T47D (cell line): ENCODE data around the gene PARVG.

Experiments
- DNase-seq, 2 experiments: peaks; one replicate each; pipeline versions ENCODE4 v3.0.0 to v3.0.0-alpha.2; 2011 to 2012; ENCODE audit warnings: low read depth in 1 of 2, low spot score in 1 of 2
- JUND ChIP-seq: IDR thresholded peaks from 2 replicates; pipeline ENCODE4 v1.6.1; 2012; ENCODE audit warnings: low read depth
- in situ Hi-C: cut with HindIII; loops from 2 replicates; pipeline ENCODE4 v1.10.0; 2016; ENCODE audit warnings: low sequenced_read_pairs, low pct_unique_long_range_greater_than_20kb

Gene PARVG

DNA sequence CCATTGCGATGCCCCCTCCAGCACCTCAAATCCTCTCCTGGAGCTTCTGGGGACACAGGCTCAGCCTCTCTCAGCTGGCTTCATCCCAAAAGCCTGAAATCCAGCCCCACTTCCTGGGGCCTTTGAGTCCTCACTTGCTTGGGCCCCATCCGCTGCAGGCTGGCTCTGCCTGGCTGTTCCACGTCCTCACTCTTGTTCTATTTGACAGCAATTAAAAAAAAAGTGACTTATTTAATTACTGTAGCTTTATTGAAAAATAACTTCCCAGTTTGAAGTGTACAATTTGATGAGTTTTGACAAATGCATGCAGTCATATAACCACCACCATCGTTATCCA lies 27.2 kb downstream of the PARVG start:
- in situ Hi-C loops, result no loop called here
- no peak for DNase-seq
- TF ChIP-seq JUND, result no peak

DNA sequence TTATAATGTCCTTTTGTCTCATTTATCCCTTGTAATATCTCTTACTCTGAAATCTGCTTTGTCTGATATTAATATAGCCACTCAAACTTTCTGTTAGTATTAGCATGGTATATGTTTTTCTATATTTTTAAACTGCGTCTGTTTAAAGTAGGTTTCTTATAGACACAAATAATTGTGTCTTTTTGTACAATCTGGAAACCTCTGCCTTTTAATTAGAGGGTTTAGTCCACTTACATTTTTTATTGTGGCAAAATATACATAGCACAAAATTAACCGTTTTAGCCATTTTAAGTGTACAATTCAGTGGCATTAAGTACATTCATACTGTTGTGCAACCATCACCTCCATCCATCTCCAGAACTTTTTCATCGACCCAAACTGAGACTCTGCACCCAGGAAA lies 28.6 kb downstream of the PARVG start:
- no peak for DNase-seq
- no peak for TF ChIP-seq JUND
- in situ Hi-C loops, result no loop called here

DNA sequence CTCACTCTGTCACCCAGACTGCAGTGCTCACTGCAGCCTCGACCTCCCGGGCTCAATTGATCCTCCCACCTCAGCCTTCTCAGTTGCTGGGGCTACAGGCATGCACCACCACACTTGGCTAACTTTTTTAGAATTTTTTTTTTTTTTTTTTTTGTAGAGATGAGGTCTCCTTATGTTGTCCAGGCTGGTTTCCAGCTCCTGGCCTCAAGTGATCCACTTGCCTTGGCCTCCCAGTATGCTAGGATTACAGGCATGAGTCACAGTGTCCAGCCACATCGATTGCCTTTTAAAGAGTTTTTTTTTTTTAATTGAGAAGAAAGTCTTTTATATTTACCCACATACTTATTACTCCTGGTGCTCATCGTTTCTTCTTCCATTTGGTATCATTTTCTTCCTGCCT lies 30.0 kb downstream of the PARVG start:
- in situ Hi-C loops, result no loop called here
- DNase-seq, result no peak
- no peak for TF ChIP-seq JUND

DNA sequence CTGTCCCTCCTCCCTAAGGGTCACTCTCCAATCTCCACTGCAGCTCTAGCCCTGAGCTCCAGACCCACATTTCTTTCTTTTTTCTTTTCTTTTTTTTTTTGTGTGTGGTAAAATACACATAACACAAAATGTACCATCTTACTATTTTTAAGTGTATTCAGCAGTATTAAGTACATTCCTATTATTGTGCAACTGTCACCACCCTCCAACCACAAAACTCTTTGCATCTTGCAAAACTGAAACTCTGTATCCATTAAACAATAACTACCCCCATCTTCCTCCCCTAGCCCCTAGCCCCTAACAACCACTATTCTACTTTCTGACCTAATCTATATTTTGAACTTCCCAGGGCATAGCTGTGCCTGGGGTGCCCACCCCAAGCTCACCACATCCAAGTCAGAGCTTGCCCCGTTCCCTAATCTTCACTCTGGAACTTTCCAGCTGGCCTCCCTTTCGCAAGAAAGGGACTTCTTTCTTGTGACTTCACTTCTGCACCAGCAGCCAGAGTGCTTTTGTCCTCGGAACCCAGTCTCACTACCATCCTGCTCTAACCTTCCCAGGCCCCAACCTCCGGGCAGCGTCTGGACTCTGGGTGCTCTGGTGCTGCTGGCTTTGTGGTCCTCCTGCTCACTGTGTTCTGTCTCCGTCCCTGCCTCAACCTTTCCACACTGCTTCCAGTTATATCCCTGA lies 30.7 kb downstream of the PARVG start:
- DNase-seq, result no peak
- no peak for TF ChIP-seq JUND
- in situ Hi-C loops, result no loop called here

DNA sequence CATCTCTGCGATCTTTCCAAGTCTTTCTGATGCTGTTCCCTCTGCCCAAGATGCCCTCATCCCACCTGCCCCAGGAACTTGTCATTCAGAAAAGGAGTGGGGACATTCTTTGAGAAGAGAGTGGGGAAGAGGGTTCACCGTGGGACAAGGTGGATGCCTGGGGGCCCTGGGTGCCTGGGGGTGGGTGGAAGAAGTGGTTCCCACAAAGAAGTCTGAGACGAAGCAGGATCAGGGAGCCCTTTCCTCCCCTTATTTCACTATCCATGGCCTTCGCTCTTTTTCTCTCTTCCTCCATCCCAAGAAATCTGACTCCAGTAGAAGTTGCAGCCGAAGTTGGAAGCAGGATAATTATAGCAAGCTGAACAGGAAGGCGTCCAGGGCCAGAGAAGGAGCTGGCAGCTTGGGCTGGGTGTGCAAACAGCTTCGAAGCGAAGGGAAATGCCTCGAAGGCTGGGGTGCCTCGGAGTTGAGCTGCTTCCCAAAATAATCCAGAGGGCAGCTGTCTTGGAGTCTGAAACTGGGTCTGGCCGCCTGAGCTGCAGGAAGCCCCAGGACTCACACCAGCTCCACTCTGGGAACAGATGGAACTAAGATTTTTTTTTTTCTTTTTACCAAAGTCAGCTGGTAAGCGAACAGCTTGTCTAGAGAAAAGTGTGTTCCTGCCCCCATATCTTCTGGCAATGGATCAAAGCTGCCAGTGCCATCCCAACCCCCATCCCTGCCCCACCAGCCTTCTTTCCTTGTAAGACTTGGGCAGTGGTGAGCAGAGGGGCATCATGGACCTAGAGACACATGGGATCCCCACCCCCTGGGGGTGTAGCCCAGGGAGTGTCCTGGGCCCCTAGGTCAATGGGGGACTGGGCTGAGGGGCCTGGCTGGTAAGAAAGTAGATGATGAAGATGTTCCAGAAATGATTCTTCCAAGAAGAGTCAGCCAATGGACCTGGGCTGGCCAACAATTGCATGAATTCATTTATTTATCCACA lies 31.5 kb downstream of the PARVG start:
- no peak for TF ChIP-seq JUND
- no peak for DNase-seq
- in situ Hi-C loops, result no loop called here

DNA sequence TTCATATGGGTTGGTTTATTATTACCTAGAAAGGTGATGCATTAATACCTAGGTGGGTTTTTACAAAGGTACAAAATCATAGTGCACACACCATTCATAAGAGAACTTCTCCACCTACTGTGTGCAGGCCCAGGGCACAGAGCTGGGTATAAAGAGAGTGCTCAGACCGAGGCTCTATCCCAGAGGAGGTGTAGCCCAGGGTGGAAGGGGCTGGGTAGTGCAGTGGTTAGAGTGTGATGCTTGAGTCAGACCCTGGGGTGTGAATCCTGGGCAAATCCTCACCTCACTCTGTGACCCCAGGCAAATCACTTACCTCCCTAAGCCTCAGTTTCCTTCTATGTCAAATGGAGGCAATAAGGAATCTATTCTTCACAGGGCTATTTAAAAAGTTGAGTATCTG lies 32.2 kb downstream of the PARVG start:
- DNase-seq, result no peak
- in situ Hi-C loops, result no loop called here
- no peak for TF ChIP-seq JUND

DNA sequence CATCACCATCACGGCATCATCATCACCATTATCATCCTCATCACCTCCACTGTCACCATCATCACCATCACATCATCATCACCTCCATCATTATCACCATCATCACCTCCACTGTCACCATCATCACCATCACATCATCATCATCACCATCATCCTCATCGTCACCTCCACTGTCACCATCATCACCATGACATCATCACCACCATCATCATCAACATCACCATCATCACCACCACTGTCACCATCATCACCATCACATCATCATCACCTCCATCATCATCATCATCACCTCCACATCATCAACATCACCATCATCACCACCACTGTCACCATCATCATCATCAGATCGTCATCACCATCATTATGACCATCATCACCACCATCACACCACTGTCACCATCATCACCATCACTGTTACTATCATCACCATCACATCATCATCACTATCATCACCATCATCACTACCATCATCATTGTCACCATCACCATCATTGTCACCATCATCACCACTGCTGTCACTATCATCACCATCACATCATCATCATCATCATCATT lies 32.8 kb downstream of the PARVG start:
- TF ChIP-seq JUND, result no peak
- in situ Hi-C loops, result no loop called here
- no peak for DNase-seq

DNA sequence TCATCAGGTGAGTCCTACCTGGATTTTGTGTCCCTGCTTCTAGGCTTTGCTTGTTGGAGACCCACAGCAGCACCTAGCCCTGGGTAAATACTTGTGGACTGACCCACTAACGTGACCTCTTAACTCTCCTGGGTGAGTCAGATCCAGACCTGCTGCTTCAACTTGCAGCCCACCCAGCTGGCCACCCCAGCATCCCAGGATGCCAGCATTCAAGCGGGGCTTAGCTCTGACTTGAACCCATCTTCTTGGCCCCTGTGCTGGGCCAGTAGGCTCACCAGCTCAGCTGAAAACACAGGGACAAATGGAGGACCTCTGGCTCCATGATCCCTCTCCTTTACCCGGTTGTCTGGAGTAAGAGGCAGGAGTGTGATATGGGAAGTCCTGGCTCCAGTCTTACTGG lies 33.5 kb downstream of the PARVG start:
- TF ChIP-seq JUND, result no peak

DNA sequence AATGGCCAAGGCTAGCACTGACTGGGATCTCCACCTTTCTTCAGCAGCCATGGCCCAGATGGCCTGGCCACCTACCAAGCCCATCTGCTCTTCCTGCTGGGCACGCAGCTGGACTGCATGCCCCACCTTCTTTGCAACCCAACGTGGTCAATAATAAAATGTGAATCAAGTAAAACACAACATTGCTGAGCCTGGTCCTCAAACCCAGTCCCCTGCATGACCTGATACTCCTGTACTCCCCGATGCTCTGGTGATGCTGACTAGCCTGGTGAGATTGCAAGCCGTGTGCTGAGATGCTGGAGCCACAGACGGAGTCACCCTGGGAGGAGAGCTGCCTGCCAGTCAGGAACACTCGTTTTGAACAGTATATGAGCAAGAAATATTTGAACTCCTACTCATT lies 34.0 kb downstream of the PARVG start:
- DNase-seq, result no peak
- in situ Hi-C loops, result no loop called here
- TF ChIP-seq JUND, result no peak

More for the DNA sequence above, 33.5 kb downstream of the PARVG start:
- DNase-seq, result no peak
- in situ Hi-C loops, result no loop called here

DNA sequence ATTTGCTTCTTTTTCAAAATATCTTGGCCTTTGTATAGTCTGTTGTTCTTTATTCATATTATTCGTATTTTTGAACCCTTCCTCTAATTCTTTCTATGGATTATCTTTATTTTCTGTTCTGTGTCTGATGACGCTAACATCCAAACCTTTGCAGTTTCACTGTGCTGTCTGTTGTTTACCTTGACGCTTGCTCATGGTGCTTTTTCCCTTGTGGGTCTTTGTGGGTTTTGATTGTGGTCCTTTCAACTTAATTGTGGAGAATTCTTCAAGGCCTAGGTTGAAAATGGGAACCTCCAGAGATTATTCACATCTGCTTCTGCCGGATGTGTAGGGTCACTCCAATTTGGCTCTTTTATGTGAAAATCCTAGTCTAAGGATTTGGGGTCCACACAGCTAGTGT lies 34.6 kb downstream of the PARVG start:
- DNase-seq, result no peak
- in situ Hi-C loops, result no loop called here
- TF ChIP-seq JUND, result no peak

DNA sequence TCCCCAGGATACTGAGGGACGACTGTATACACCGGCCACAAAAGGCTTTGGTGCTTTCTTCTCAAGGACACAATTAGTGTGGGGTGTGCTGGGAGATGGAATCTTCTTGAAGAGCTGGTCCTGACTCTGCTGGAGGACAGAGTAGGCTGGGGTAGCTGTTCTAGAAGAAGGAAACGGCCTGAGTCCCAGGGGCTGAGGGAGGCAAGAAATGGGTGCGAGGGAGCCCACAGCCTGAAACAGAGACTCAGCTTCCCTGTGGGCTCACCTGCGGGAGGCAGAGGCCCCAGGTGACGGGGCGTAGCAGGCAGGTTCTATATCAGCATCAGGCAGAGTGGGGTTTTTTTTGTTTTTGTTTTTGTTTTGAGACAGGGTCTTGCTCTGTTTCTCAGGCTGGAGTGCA lies 36.6 kb downstream of the PARVG start:
- in situ Hi-C loops, result no loop called here
- DNase-seq, result no peak
- TF ChIP-seq JUND, result no peak

DNA sequence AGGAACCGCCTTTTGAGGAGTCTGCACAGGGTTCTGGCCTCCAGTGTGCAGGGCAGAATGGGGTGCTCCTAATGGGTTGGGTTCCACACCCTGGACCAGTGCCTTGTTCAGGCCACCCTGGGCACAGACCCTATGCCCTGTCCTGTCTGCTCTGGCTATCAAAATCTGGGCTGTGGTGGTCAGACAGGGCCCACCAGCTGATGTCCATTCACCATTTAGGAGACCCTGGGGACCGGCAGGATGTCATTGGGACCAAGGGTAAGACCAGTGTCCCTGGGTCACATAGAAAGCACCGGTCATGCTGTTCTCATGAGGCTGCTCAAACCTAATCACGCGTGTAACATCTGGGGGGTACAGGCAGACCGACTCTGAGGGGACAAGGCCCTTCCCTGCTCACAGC lies 37.3 kb downstream of the PARVG start:
- no peak for TF ChIP-seq JUND
- DNase-seq, result no peak
- in situ Hi-C loops, result no loop called here

DNA sequence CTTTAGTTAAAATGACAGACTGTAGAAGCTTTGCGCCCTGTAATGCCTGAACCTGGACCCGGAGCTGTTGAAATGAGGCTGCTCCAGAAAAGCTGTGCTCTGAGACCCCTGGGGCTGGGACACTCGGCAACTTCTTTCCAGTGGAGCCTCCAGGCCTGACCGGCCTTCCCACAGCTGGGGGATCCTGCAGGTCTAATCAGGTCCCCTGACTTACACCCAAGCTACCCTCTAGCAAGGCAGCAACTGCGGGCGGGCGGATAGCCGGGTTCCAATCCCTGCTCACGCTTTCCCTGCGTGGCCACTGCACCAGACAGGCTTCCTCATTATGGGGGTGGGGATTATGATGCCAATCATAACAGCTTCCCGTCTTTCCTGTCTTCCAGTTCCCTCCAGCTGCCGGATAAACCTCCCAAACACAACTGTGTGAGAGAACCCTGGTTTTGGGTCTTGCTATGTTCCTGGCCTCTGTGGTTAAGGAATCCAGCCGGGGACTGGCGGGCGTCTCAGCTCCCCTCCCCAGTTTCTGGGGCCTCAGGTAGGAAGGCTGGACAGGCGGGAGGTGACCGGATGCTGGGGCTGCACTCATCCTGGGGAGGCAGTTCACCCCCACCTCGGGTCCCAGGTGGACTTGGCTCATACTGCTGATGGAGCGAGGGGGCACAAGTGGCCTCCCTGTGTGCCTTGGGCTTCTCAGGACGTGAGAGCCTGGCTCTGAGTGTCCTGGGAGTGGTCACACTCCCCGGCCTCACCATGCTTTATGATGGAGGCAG lies 38.6 kb downstream of the PARVG start:
- in situ Hi-C loops, result no loop called here
- no peak for TF ChIP-seq JUND
- DNase-seq, result no peak
